ENCODE results near the gene FOXN4. TPM values are rescaled to one million over a fixed set of nuclear protein-coding genes. Genes with fewer than 3 reads are reported as not detected.

Gene FOXN4
- polyA plus RNA-seq, 1 donor from 2014 or later, result 0.14 TPM

DNA sequence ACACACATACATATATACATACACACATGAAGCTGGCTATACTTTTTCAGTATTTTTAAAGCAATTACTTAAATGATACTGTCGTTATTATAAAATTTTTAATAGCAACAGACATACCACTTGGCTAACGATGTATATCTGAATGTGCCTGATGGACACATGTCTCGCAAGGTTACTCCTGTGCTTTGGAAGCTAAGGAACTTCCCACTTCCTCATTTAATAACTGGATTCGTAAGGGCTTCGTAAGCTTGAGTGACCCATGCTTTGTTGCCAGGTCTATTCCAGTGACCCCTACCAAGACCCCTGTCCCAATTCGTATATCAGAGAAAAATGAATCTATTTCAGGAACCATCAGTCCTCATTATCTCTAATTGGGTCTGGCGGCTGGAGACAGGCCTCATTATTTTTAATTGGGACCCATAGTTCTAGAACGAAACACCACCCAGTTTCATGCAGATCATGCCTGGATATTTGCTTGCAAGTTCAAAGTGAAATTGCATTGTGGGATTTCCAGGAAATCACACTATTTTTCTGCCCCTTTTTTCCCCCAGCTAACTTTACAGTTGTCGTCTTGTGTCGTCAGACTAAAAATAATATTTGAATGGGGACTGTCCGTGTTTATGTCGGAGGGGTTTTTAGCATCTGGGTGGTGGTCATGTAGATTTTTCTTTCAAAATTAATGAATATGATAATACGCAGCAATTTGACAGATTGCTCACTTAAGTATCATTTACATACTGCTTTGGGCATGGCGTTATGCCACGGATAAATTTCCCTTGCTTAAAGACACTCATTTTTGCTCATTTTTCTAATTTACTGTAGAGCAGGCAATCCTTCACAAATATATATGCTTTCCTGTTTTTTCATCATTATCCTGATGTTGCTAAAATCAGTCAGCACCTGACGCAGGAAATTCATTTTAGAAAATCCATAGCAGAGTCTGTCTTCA lies 21.5 kb upstream of the FOXN4 start:
- Histone ChIP-seq H2AFZ (ENCODE audit: low read depth, low read length) (no peak overlapping the region), H3F3A (ENCODE audit: insufficient read depth, low read length, poor library complexity, severe bottlenecking) (peaks cover 4% of the 10 kb centered on the region), H4K20me1 (ENCODE audit: insufficient read depth) (no peaks in the 10 kb centered on the region), H3K4me2 (ENCODE audit: low read length) (peak overlapping the region; percentile 19), H3K9me3 (ENCODE audit: low read length) (no peaks in the 10 kb centered on the region), H3K4me3 (ENCODE audit: low read length) (no peak overlapping the region), H3K9ac (ENCODE audit: low read length) (no peak overlapping the region), H3K36me3 (ENCODE audit: insufficient read depth, low read length) (no peaks in the 10 kb centered on the region), H3K27me3 (ENCODE audit: insufficient read depth, low read depth, low read length) (no peaks in the 10 kb centered on the region), H3K79me2 (replicated peaks; ENCODE audit: insufficient read depth, low read length) (no peaks in the 10 kb centered on the region), H3K27ac (ENCODE audit: low read length) (peak overlapping the region; percentile 42), H3K9me2 (ENCODE audit: insufficient read depth, low read length) (no peaks in the 10 kb centered on the region)
- TF ChIP-seq MXI1 (conservative IDR thresholded peaks at IDR 0.05; ENCODE audit: poor library complexity, severe bottlenecking) (no peak), TAF1 (IDR thresholded peaks at IDR 0.05; ENCODE audit: low read depth) (no peak), EP300 (conservative IDR thresholded peaks at IDR 0.05; ENCODE audit: poor library complexity, severe bottlenecking) (no peak), EZH2 (IDR thresholded peaks at IDR 0.05; ENCODE audit: borderline replicate concordance, insufficient read depth, low read length, poor library complexity, severe bottlenecking) (no peak), POLR2AphosphoS5 (IDR thresholded peaks at IDR 0.05) (no peak), SMC3 (conservative IDR thresholded peaks at IDR 0.05; ENCODE audit: poor library complexity) (no peak), RAD21 (conservative IDR thresholded peaks at IDR 0.05) (no peak)
- TF ChIP-seq, protein P1, sequence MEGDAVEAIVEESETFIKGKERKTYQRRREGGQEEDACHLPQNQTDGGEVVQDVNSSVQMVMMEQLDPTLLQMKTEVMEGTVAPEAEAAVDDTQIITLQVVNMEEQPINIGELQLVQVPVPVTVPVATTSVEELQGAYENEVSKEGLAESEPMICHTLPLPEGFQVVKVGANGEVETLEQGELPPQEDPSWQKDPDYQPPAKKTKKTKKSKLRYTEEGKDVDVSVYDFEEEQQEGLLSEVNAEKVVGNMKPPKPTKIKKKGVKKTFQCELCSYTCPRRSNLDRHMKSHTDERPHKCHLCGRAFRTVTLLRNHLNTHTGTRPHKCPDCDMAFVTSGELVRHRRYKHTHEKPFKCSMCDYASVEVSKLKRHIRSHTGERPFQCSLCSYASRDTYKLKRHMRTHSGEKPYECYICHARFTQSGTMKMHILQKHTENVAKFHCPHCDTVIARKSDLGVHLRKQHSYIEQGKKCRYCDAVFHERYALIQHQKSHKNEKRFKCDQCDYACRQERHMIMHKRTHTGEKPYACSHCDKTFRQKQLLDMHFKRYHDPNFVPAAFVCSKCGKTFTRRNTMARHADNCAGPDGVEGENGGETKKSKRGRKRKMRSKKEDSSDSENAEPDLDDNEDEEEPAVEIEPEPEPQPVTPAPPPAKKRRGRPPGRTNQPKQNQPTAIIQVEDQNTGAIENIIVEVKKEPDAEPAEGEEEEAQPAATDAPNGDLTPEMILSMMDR (IDR thresholded peaks at IDR 0.05; ENCODE audit: poor library complexity, severe bottlenecking), result no peak
- TF ChIP-seq, protein P2, sequence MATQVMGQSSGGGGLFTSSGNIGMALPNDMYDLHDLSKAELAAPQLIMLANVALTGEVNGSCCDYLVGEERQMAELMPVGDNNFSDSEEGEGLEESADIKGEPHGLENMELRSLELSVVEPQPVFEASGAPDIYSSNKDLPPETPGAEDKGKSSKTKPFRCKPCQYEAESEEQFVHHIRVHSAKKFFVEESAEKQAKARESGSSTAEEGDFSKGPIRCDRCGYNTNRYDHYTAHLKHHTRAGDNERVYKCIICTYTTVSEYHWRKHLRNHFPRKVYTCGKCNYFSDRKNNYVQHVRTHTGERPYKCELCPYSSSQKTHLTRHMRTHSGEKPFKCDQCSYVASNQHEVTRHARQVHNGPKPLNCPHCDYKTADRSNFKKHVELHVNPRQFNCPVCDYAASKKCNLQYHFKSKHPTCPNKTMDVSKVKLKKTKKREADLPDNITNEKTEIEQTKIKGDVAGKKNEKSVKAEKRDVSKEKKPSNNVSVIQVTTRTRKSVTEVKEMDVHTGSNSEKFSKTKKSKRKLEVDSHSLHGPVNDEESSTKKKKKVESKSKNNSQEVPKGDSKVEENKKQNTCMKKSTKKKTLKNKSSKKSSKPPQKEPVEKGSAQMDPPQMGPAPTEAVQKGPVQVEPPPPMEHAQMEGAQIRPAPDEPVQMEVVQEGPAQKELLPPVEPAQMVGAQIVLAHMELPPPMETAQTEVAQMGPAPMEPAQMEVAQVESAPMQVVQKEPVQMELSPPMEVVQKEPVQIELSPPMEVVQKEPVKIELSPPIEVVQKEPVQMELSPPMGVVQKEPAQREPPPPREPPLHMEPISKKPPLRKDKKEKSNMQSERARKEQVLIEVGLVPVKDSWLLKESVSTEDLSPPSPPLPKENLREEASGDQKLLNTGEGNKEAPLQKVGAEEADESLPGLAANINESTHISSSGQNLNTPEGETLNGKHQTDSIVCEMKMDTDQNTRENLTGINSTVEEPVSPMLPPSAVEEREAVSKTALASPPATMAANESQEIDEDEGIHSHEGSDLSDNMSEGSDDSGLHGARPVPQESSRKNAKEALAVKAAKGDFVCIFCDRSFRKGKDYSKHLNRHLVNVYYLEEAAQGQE (IDR thresholded peaks at IDR 0.05; ENCODE audit: borderline replicate concordance), result no peak

DNA sequence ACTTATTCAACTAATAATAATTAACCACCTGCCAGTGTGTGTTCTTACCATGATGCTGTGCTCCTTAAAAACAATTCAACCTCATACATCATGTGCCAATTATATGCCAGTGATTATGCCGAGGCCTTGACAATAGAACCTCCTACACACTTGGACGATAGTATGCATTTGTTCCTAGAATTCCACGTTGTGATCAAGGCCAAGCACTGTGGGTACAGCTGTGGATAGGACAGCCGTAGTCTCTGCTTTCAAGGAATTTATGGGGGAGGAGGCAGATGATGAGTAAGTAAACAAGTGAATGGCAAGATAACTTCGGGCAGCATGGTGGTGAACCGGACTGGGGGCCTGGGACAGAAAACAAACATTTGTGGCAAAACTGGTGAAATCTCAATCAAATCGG lies 20.6 kb upstream of the FOXN4 start:
- H3K36me3 ChIP-seq (ENCODE audit: insufficient read depth, low read length), result no peaks in the 10 kb centered on the region
- TF ChIP-seq MXI1 (conservative IDR thresholded peaks at IDR 0.05; ENCODE audit: poor library complexity, severe bottlenecking) (no peak), RAD21 (conservative IDR thresholded peaks at IDR 0.05) (no peak), POLR2AphosphoS5 (IDR thresholded peaks at IDR 0.05) (no peak), EP300 (conservative IDR thresholded peaks at IDR 0.05; ENCODE audit: poor library complexity, severe bottlenecking) (no peak), EZH2 (IDR thresholded peaks at IDR 0.05; ENCODE audit: borderline replicate concordance, insufficient read depth, low read length, poor library complexity, severe bottlenecking) (no peak), SMC3 (conservative IDR thresholded peaks at IDR 0.05; ENCODE audit: poor library complexity) (no peak), TAF1 (IDR thresholded peaks at IDR 0.05; ENCODE audit: low read depth) (no peak)
- TF ChIP-seq, protein P2 (IDR thresholded peaks at IDR 0.05; ENCODE audit: borderline replicate concordance), result no peak
- TF ChIP-seq, protein P1 (IDR thresholded peaks at IDR 0.05; ENCODE audit: poor library complexity, severe bottlenecking), result no peak
- H3K27me3 ChIP-seq (ENCODE audit: insufficient read depth, low read depth, low read length), result no peaks in the 10 kb centered on the region
- H3K4me2 ChIP-seq (ENCODE audit: low read length), result no peak overlapping the region
- H3K27ac ChIP-seq (ENCODE audit: low read length), result no peak overlapping the region
- H3K9me3 ChIP-seq (ENCODE audit: low read length), result no peaks in the 10 kb centered on the region
- no peak overlapping the region for H3K4me3 ChIP-seq (ENCODE audit: low read length)
- peaks cover 4% of the 10 kb centered on the region for H3F3A ChIP-seq (ENCODE audit: insufficient read depth, low read length, poor library complexity, severe bottlenecking)
- no peaks in the 10 kb centered on the region for H3K9me2 ChIP-seq (ENCODE audit: insufficient read depth, low read length)
- no peak overlapping the region for H2AFZ ChIP-seq (ENCODE audit: low read depth, low read length)
- no peak overlapping the region for H3K9ac ChIP-seq (ENCODE audit: low read length)
- H3K79me2 ChIP-seq (replicated peaks; ENCODE audit: insufficient read depth, low read length), result no peaks in the 10 kb centered on the region
- no peaks in the 10 kb centered on the region for H4K20me1 ChIP-seq (ENCODE audit: insufficient read depth)

Data from neural cell (in vitro differentiated cells).